ENCODE data around the gene CACTIN.
"Not testable (repeated sequence)": the region's sequence is repeated elsewhere in the genome, so short reads cannot be mapped to it uniquely, and the experiment has no call there.

The CACTIN gene

GRCh38 chr19:3626473-3627350, at the start of gene CACTIN:
CACTIN (minus strand) TSS chr19:3626790; CDS start chr19:3626762, 28 bp downstream.
- peak; percentile 93 for DNase-seq

- no peak for DNase-seq
Measured at GRCh38 chr19:3674784-3675543, 48.4 kb upstream of the CACTIN start.

- DNase-seq, result no peak
Measured at GRCh38 chr19:3673506-3674439, 47.2 kb upstream of the CACTIN start.

GRCh38 chr19:3672993-3673392, 46.4 kb upstream of the CACTIN start:
- DNase-seq, result no peak

- no peak for DNase-seq
Measured at GRCh38 chr19:3672575-3672948, 46.0 kb upstream of the CACTIN start.

- no peak for DNase-seq
Measured at GRCh38 chr19:3671680-3672574, 45.3 kb upstream of the CACTIN start.

DNA sequence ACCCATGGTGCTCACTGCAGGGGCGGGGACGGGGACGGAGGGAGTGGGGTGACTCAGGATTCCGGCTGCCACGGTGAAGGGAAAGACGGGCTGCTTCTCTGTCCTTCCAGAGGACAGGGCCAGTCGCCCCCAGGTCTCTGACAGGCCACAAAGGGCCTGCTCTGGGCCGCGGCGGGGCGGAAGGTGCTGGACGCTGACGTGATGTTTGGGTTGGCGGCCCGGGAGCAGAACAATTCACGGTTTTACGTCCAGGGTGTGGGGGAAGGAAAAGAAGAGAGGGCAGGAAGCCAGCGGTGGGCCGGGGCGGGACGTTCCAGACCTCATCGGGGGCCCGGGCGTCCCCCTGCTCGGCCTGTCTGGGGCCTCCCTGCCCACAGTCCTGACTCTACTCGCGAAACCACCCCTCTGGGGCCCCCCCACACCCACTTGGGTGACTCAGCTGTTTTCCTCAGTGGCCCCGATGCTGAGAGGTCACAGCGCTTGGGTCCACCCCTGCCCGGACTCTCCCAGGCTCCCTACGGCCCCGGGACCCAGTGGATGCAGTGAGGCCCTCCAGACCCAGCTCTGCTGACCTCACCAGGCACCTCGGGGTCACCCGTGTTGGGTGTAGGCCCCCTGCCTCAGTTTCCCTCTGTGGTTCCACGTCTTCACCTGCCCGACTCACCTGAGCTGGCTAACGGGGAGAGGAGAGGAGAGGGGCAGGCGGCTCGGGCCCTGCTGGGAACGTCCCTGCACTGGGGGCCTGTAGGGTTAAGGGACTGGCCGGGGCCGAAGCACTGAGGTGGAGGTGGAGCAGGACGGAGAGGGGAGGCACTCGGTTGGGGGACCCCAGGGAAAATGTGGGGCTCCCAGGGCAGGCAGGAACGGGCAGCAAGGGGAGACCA, 44.4 kb upstream of the CACTIN start:
- DNase-seq, result no peak

DNA sequence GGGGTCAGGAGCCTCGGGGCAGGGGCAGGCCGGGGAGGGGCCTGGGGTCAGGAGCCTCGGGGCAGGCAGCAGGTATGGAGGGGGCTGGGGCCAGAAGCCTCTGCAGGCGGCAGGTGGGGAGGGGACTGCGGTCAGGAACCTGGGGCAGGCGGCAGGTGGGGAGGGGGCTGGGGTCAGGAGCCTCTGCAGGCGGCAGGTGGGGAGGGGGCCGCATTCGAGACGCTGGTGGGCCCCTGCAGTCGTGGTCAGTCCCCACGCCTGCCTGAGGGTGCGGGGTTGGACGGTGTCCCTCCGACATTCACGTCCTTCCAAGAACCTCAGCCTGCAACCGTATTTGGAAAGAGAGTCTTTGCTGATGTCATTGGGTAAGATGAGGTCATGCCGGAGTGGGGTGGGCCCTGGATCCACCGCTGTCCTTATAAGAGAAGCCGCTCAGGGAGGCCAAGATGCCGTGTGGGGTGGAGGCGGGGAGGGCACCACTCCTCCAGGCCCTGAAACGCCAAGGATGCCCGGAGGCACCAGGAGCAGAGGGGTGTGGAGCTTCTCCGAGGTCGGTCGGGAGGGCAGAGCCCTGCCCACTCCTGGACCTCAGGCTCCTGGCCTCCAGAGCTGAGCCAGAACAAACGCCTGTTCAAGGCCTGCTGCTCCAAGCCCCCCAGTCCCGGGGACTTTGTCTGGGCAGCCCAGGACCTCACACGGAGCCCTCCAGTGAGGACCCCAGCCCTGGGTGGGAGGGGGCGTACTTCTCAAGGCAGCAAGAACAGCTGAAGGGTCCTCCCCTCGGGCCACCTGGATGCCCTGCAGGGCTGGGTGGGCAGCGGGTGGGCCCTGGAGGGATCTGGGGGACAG, 43.6 kb upstream of the CACTIN start:
- DNase-seq, result no peak

DNA sequence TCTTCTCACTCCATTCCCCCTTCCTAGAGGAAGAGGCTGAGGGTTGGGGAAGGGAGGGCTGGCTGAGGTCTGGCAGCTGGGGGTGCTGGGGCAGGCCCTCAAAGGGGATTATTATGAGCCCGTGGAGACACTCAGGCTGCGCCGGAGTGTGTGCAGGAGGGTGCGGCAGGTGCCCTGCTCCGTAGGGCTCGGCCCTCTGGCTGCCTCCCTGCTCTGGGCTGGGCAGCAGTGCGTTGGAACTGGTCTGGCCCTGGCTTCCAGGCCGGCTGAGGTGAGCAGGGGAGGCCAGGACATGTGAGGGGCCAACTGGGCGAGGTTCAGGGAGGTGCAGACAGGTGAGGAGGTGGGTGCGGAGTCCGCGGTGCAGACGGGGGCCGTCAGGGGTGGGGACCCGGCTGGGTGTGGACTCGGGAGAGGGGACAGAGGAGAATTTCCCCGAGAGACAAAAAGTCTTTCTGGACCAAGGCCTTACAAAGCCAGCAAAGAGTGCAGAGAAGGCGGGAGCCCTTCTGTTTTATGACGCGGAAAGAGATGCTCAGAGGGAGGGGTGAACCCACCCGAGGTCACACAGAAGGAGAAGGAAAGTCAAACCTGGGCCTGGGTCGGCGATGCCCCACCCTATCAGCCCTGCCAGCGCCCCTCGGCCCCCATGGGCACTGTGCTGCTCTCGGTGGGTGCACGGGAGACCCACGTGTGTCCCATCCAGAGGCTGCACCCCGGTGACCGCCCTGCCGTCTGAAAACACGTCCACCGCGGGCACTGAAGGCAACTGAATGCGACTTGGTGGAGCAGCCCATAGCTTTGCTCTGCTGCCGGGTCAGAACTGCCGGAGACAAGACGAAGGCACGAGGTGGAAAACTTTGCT, 42.7 kb upstream of the CACTIN start:
- DNase-seq, result no peak

DNA sequence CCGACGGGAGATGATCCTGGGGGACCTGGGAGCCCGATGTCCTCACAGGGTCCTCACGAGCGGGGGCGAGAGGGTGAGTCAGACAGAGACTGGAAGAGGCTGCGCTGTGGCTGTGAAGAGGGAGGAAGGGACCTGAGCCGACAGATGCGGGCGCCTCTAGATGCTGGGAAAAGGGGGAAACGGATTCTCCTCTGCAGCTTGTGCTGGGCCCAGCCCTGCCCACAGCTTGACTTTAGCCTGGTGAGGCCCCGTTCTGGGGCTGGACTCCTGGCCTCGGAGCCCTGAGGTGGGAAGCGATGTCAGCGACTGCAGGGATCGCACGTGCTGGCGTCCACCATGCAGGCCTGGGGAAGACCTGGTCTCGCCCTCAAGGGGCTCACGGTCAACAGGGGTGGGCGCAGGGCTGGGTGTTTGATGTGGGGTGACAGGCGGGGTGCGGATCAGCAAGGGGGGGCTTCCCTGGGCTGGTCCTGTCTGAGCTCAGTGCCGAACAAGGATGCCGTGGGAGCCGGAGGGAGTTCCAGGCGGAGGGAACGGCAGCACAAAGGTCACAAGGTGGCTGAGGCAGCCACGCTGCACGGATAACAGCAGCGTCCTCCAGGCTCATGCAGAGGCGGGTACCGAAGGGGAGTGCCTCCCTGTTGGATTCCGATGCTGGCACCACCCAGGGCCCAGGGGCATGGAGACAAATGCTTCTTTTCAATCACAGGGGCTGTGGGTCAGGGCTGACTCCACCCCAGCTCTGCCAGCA, 41.9 kb upstream of the CACTIN start:
- no peak for DNase-seq

DNA sequence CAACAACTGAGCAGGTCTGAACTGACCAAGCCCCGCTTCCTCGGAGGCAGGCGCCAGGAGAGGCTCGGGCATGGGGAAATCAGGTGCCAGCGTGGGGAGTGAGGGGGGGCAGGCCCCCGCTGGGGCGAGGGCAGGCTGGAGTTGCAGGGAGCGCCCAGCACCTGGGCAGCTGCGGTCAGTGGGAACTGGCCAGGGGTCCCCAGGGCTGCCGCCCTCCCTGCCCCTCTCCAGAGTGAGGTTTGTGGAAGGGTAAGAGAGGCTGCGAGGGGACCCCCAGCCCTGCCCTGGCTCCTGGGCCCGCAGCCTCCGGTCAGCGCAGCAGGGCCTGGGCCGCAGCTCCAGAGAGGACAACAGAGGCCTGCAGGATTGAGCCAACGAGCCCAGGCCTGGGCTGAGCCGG, 41.2 kb upstream of the CACTIN start:
- no peak for DNase-seq

DNA sequence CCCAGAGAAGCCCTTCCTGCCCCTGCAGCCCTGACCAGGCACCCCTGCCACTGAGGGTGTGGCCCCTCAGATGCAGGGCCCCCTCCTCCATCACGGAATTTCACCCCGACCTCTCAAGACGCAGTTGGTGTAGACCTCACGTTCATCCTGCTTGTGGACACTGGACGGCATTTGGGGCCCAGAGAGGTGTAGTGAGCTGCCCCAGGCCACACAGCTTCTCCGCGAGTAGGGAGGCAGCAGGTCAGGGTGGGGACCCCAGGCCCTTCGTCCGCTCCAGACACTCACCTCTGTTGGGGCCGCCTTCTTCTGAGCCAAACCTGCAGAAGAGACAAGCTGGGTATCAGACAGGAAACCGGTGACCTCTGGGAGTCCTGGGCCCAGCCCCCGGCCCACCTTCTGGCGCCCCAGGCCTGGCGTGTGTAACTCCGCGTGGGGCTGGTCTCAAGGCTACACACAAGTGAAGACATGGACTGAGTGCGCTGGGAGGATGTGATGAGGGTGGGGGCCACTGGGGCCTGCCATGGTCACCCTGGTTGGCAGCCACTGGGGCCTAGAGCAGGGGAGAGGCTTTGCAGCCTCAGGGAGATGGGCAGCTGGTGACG, 40.5 kb upstream of the CACTIN start:
- DNase-seq, result no peak

DNA sequence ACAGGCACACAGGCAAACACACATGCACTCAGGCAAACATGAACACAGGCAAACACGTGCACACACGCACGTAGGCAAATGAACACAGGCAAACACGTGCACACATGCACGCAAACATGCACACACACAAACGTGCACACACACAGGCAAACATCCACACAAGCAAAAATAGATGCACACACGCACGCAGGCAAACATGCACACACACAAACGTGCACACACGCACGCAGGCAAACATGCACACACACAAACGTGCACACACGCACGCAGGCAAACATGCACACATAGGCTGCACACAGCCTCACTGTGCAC, 39.9 kb upstream of the CACTIN start:
- DNase-seq, result not testable (repeated sequence)

DNA sequence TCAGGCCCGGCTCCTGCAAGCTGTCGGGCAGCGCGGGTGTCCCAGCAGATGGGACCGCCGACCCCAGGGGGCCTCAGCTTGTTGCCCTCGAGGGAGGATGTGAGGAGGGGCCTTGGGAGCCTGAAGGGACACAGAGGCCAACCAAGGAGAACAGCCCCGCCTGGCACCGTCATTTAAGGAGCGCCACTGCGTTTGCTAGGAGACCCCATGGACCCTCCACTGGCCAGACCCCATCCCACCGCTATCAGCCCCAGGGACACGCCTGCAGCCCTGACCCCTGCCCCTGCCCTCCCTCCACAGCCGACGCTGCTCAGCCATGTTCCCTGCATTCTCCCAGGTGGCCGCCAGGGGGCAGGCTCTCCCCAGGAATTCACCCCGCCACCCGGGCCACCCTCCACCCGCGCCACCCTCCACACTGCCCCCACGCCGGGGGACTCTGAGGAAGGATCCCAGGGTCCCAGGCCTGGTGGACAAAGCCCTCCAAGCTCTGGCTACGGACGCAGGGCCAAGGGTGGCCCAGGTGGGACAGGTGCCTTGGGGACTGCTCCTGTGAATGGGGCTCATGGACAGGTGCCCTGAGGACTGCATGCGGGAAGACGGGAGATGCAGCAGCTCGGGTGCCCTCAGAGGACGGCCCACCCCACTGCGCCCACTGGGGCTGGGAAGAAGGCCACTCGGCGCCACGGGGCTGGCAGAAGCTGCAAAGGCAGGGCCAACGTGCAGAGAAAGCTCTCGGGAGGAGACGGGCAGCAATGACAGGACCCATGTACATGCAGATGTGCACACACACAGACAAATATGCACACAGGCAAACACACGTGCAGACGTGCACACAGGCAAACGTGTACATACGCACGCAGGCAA, 39.3 kb upstream of the CACTIN start:
- no peak for DNase-seq

- DNase-seq, result no peak
Measured at GRCh38 chr19:3664879-3665642, 38.5 kb upstream of the CACTIN start.

- no peak for DNase-seq
Measured at GRCh38 chr19:3663838-3664237, 37.2 kb upstream of the CACTIN start.
